Pancreas (tissue), 10 donors: Measurements from ENCODE around the gene SHC4. TPM values are rescaled to one million over a fixed set of nuclear protein-coding genes. Genes with fewer than 3 reads are reported as not detected.

Experiments
- ATAC-seq, 4 donors: fragments of 200-7000 bp; cut with Tn5 transposase; one replicate each; pipeline versions ENCODE4 v1.8.0 to v1.9.1; 2020; ENCODE audit warnings: mild to moderate bottlenecking in 4 of 4, moderate library complexity in 4 of 4
- DNase-seq, 6 donors: peaks; one replicate each; pipeline ENCODE4 v3.0.0-alpha.2; 2020
- FAIRE-seq: peaks from 2 replicates; lab custom pipeline; 2012; peaks lifted over from hg19 to GRCh38; lab: Jason Lieb, UNC
- H3K27ac ChIP-seq, 4 donors: fragments of 200-600 bp; sonication (generic); 1 replicate in 3 of 4; 2 replicates in 1 of 4; pipeline versions ENCODE4 v1.5.0 to v1.8.0; 2020
- H3K27me3 ChIP-seq, 4 donors: fragments of 200-600 bp; one replicate each; pipeline ENCODE4 v1.8.0; 2021
- H3K36me3 ChIP-seq, 3 donors: fragments of 200-600 bp; sonication (generic) in 1 of 3; one replicate each; pipeline versions ENCODE4 v1.5.0 to v1.8.0; 2020 to 2021
- H3K4me1 ChIP-seq, 3 donors: fragments of 200-600 bp; one replicate each; pipeline ENCODE4 v1.8.0; 2021
- H3K4me3 ChIP-seq, 4 donors: fragments of 200-600 bp; sonication (generic) in 2 of 4; one replicate each; pipeline versions ENCODE4 v1.5.0 to v1.8.0; 2020 to 2021
- H3K9me3 ChIP-seq, 4 donors: fragments of 200-600 bp; one replicate each; pipeline ENCODE4 v1.8.0; 2021
- WGBS, 2 donors: extraction: QIAGEN DNeasy Blood & Tissue Kit; methylation state at CpG; one replicate each; pipeline ENCODE4 v1.1.7; 2013; 5-methylcytosine and 5-hydroxymethylcytosine counted together
- intact Hi-C, 3 donors: fragments of 100-400 bp; cut with DNase I; formaldehyde crosslinking; loops; one replicate each; pipeline versions ENCODE4 v1.11.1 to v1.14.2; 2022
- polyA plus RNA-seq, 2 donors: library from polyadenylated mRNA; stranded (reverse); fragments of 200-250 nt; gene quantifications; one replicate each; pipeline ENCODE4 v1.2.3, GENCODE V29; 2013
- total RNA-seq, 6 donors: library from RNA; stranded (reverse); fragmentation: NEBNext Ultra II Directional in 4 of 6; extraction: Animal tissue kit (Norgen Biotek cat#: 25700) in 4 of 6; gene quantifications; one replicate each; pipeline versions ENCODE4 v1.2.1 to v1.2.4, GENCODE V29; 2021 to 2023
- TF ChIP-seq, protein P1 (sequence below), 4 donors: fragments of 200-600 bp; sonication (generic) in 3 of 4; IDR thresholded peaks; one replicate each; pipeline versions ENCODE4 v1.5.0 to v1.8.0; 2021; ENCODE audit warnings: antibody characterized with exemption in 4 of 4
- donor health status: healthy with polysubstance abuse.
- donor health status: DM: no; HTN: no; CAD: no; lungs with moderate emphysema.
- donor health status: DM: no; HTN: no; CAD: no.
- donor health status: control.
- donor health status: control.
- donor health status: Bipolar disorder and iron deficiency.
- donor health status: DM: yes; HTN: yes; CAD: no.
- donor health status: DM: no; HTN: no; CAD: no.
- donor health status: DM: no; HTN: no; CAD: no.
- donor health status: DM: yes; HTN: yes; CAD: no.

The SHC4 gene
- total and polyA plus RNA-seq, 8 donors = 0.03 to 0.24 (median 0.17) TPM; not detected in 1

GRCh38 chr15:48871542-48871941 is 92.2 kb downstream of the SHC4 start:
- FAIRE-seq (no peak), ATAC-seq (no peak), DNase-seq (no peak)
- Histone ChIP-seq H3K27me3 (no peaks in the 10 kb centered on the region), H3K9me3 (no peaks in the 10 kb centered on the region), H3K4me3 (no peak overlapping the region), H3K4me1 (no peaks in the 10 kb centered on the region), H3K36me3 (no peaks in the 10 kb centered on the region), H3K27ac (no peak overlapping the region)
- TF ChIP-seq, protein P1, sequence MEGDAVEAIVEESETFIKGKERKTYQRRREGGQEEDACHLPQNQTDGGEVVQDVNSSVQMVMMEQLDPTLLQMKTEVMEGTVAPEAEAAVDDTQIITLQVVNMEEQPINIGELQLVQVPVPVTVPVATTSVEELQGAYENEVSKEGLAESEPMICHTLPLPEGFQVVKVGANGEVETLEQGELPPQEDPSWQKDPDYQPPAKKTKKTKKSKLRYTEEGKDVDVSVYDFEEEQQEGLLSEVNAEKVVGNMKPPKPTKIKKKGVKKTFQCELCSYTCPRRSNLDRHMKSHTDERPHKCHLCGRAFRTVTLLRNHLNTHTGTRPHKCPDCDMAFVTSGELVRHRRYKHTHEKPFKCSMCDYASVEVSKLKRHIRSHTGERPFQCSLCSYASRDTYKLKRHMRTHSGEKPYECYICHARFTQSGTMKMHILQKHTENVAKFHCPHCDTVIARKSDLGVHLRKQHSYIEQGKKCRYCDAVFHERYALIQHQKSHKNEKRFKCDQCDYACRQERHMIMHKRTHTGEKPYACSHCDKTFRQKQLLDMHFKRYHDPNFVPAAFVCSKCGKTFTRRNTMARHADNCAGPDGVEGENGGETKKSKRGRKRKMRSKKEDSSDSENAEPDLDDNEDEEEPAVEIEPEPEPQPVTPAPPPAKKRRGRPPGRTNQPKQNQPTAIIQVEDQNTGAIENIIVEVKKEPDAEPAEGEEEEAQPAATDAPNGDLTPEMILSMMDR (IDR thresholded peaks at IDR 0.05) = no peak
- intact Hi-C loops = no loop called here

GRCh38 chr15:48869966-48870365 is 93.8 kb downstream of the SHC4 start:
- intact Hi-C loops = no loop called here
- DNase-seq (no peak), FAIRE-seq (no peak)

GRCh38 chr15:48868536-48868935 is 95.2 kb downstream of the SHC4 start:
- H3K27ac ChIP-seq = no peak overlapping the region
- TF ChIP-seq, protein P1 (IDR thresholded peaks at IDR 0.05) = no peak
- H3K36me3 ChIP-seq = no peaks in the 10 kb centered on the region
- 57 to 62% methylated on average over 2 of the region's 2 CpGs for WGBS, 2 donors
- intact Hi-C loops = no loop called here
- no peak overlapping the region for H3K4me3 ChIP-seq
- H3K4me1 ChIP-seq = peaks cover 0 to 6% (median 0%) of the 10 kb centered on the region in 3 donors
- FAIRE-seq (no peak), ATAC-seq (no peak), DNase-seq (no peak)
- no peaks in the 10 kb centered on the region for H3K9me3 ChIP-seq
- no peaks in the 10 kb centered on the region for H3K27me3 ChIP-seq

More at GRCh38 chr15:48869966-48870365, 93.8 kb downstream of the SHC4 start:
- 94 to 97% methylated on average over 1 of the region's 1 CpG for WGBS, 2 donors
- Histone ChIP-seq H3K27me3 (no peaks in the 10 kb centered on the region), H3K4me3 (no peak overlapping the region), H3K36me3 (no peaks in the 10 kb centered on the region), H3K4me1 (peaks cover 0 to 5% (median 0%) of the 10 kb centered on the region in 3 donors), H3K27ac (no peak overlapping the region), H3K9me3 (no peaks in the 10 kb centered on the region)
- no peak for ATAC-seq
- TF ChIP-seq, protein P1 (IDR thresholded peaks at IDR 0.05) = no peak

GRCh38 chr15:48868023-48868422 is 95.7 kb downstream of the SHC4 start:
- Histone ChIP-seq H3K27me3 (no peaks in the 10 kb centered on the region), H3K36me3 (no peaks in the 10 kb centered on the region), H3K4me3 (no peak overlapping the region), H3K4me1 (peaks cover 0 to 6% (median 0%) of the 10 kb centered on the region in 3 donors), H3K27ac (no peak overlapping the region), H3K9me3 (no peaks in the 10 kb centered on the region)
- no peak for DNase-seq
- ATAC-seq = no peak
- FAIRE-seq = no peak
- TF ChIP-seq, protein P1 (IDR thresholded peaks at IDR 0.05) = no peak
- intact Hi-C loops = no loop called here

GRCh38 chr15:48866141-48866563 is 97.6 kb downstream of the SHC4 start:
- no peak overlapping the region for H3K27ac ChIP-seq
- H3K4me1 ChIP-seq = peaks cover 0 to 6% (median 0%) of the 10 kb centered on the region in 3 donors
- FAIRE-seq (no peak), ATAC-seq (no peak), DNase-seq (no peak)
- TF ChIP-seq, protein P1 (IDR thresholded peaks at IDR 0.05) = no peak
- 48 to 72% methylated on average over 2 of the region's 2 CpGs for WGBS, 2 donors
- H3K36me3 ChIP-seq = no peaks in the 10 kb centered on the region
- no peaks in the 10 kb centered on the region for H3K27me3 ChIP-seq
- intact Hi-C loops = no loop called here
- no peaks in the 10 kb centered on the region for H3K9me3 ChIP-seq
- H3K4me3 ChIP-seq = no peak overlapping the region
